Kidney (tissue), 14 donors: Measurements from ENCODE around the gene GABRB1. TPM values are rescaled to one million over a fixed set of nuclear protein-coding genes. Genes with fewer than 3 reads are reported as not detected.
A peak's percentile ranks its signal among the peaks of the same experiment; 100 is the strongest.

Experiments
- DNase-seq, 5 donors: peaks; one replicate each; pipeline ENCODE4 v3.0.0-alpha.2; 2013 to 2020
- FAIRE-seq: peaks from 2 replicates; lab custom pipeline; 2012; peaks lifted over from hg19 to GRCh38; lab: Jason Lieb, UNC
- H3K27ac ChIP-seq, 2 donors: one replicate each; pipeline ENCODE4 v1.7.0; 2013; ENCODE audit warnings: low read depth in 2 of 2, low read length in 2 of 2, inconsistent platforms in 1 of 2
- H3K27me3 ChIP-seq: one replicate; pipeline ENCODE4 v1.7.1; 2013; ENCODE audit warnings: low read length, inconsistent platforms; ENCODE audit not compliant: control insufficient read depth, insufficient read depth
- H3K36me3 ChIP-seq, 3 donors: one replicate each; pipeline versions ENCODE4 v1.7.0 to v1.7.1; 2013; ENCODE audit warnings: low read length in 3 of 3, control low read depth in 1 of 3, inconsistent platforms in 1 of 3; ENCODE audit not compliant: insufficient read depth in 3 of 3, control insufficient read depth in 2 of 3
- H3K4me1 ChIP-seq, 3 donors: one replicate each; pipeline versions ENCODE4 v1.7.0 to v1.7.1; 2013; ENCODE audit warnings: low read length in 3 of 3, inconsistent platforms in 1 of 3, low read depth in 1 of 3; ENCODE audit not compliant: control insufficient read depth in 2 of 3, insufficient read depth in 2 of 3
- H3K4me3 ChIP-seq, 3 donors: one replicate each; pipeline versions ENCODE4 v1.7.0 to v1.8.1; 2013; ENCODE audit warnings: low read length in 3 of 3, control low read depth in 1 of 3, inconsistent platforms in 1 of 3
- H3K9ac ChIP-seq, 3 donors: one replicate each; pipeline versions ENCODE4 v1.7.0 to v1.7.1; 2013; ENCODE audit warnings: low read length in 3 of 3, control low read depth in 1 of 3, inconsistent platforms in 1 of 3
- H3K9me3 ChIP-seq, 3 donors: one replicate each; pipeline versions ENCODE4 v1.7.0 to v1.7.1; 2013; ENCODE audit warnings: low read length in 3 of 3, control low read depth in 1 of 3, inconsistent platforms in 1 of 3; ENCODE audit not compliant: control insufficient read depth in 2 of 3, insufficient read depth in 1 of 3
- CTCF ChIP-seq: IDR thresholded peaks from 3 replicates; pipeline ENCODE4 v1.5.1; 2012; ENCODE audit warnings: mild to moderate bottlenecking, moderate library complexity, borderline replicate concordance; ENCODE audit not compliant: insufficient read depth; ENCODE audit errors: extremely low read depth
- intact Hi-C: fragments of 100-400 bp; cut with DNase I; formaldehyde crosslinking; loops from one replicate; pipeline ENCODE4 v1.11.1; 2022
- polyA plus RNA-seq: library from polyadenylated mRNA; stranded (reverse); fragments of 350-450 nt; fragmentation: Illumina TruSeq; extraction: RNeasy Lipid Tissue Mini Kit (QIAGEN cat#74804); gene quantifications from one replicate; pipeline ENCODE4 v1.2.3, GENCODE V29; 2014; ENCODE audit warnings: low read depth, low replicate concordance; ENCODE audit not compliant: insufficient read depth
- total RNA-seq: library from RNA; stranded (reverse); fragmentation: NEBNext Ultra II Directional; extraction: Animal tissue kit (Norgen Biotek cat#: 25700); gene quantifications from one replicate; pipeline ENCODE4 v1.2.1, GENCODE V29; 2021
- donor health status: control.
- donor health status: control.
- donor health status: control.
- donor health status: control.
- donor health status: control.
- donor health status: DM: yes; HTN: yes; CAD: no.
- donor health status: Normal renal cell carcinoma (clear cell type).

The GABRB1 gene
- total and polyA plus RNA-seq, 2 donors from 2014 or later, result 0.79 to 0.82 TPM

GRCh38 chr4:47471064-47471463, 439.7 kb downstream of the GABRB1 start:
- H3K9ac ChIP-seq, result no peak overlapping the region
- DNase-seq (peak in 1 of 5 donors; percentile 35), FAIRE-seq (no peak)
- TF ChIP-seq CTCF, result no peak
- no peak overlapping the region for H3K4me3 ChIP-seq
- no peaks in the 10 kb centered on the region for H3K27me3 ChIP-seq
- no peaks in the 10 kb centered on the region for H3K9me3 ChIP-seq
- H3K27ac ChIP-seq, result no peak overlapping the region
- intact Hi-C loops, result no loop called here
- H3K36me3 ChIP-seq, result no peaks in the 10 kb centered on the region
- H3K4me1 ChIP-seq, result no peaks in the 10 kb centered on the region

- Histone ChIP-seq H3K27me3 (no peaks in the 10 kb centered on the region), H3K27ac (no peak overlapping the region), H3K4me1 (no peaks in the 10 kb centered on the region), H3K9ac (no peak overlapping the region), H3K4me3 (no peak overlapping the region), H3K36me3 (no peaks in the 10 kb centered on the region), H3K9me3 (no peaks in the 10 kb centered on the region)
- no peak for FAIRE-seq
- no peak for TF ChIP-seq CTCF
- intact Hi-C loops, result no loop called here
- no peak for DNase-seq
Observed at GRCh38 chr4:47471591-47471990, 440.2 kb downstream of the GABRB1 start.

- no peak overlapping the region for H3K27ac ChIP-seq
- no peaks in the 10 kb centered on the region for H3K4me1 ChIP-seq
- no peaks in the 10 kb centered on the region for H3K9me3 ChIP-seq
- TF ChIP-seq CTCF, result no peak
- FAIRE-seq, result no peak
- intact Hi-C loops, result no loop called here
- no peak overlapping the region for H3K4me3 ChIP-seq
- DNase-seq, result no peak
- no peaks in the 10 kb centered on the region for H3K36me3 ChIP-seq
- H3K27me3 ChIP-seq, result no peaks in the 10 kb centered on the region
- no peak overlapping the region for H3K9ac ChIP-seq
Observed at GRCh38 chr4:47473141-47473750, 441.9 kb downstream of the GABRB1 start.

GRCh38 chr4:47474799-47475198, 443.4 kb downstream of the GABRB1 start:
- H3K9ac ChIP-seq, result no peak overlapping the region
- H3K36me3 ChIP-seq, result no peaks in the 10 kb centered on the region
- no peaks in the 10 kb centered on the region for H3K27me3 ChIP-seq
- TF ChIP-seq CTCF, result no peak
- FAIRE-seq (no peak), DNase-seq (no peak)
- intact Hi-C loops, result no loop called here
- H3K27ac ChIP-seq, result no peak overlapping the region
- no peaks in the 10 kb centered on the region for H3K4me1 ChIP-seq
- H3K4me3 ChIP-seq, result no peak overlapping the region
- no peaks in the 10 kb centered on the region for H3K9me3 ChIP-seq
